ENCODE measurements around the gene ANKRD6. TPM values are rescaled to one million over a fixed set of nuclear protein-coding genes. Genes with fewer than 3 reads are reported as not detected.
A peak's percentile ranks its signal among the peaks of the same experiment; 100 is the strongest.

Gene ANKRD6
- total RNA-seq, 1 donor from 2014 or later, result 10.0 TPM

DNA sequence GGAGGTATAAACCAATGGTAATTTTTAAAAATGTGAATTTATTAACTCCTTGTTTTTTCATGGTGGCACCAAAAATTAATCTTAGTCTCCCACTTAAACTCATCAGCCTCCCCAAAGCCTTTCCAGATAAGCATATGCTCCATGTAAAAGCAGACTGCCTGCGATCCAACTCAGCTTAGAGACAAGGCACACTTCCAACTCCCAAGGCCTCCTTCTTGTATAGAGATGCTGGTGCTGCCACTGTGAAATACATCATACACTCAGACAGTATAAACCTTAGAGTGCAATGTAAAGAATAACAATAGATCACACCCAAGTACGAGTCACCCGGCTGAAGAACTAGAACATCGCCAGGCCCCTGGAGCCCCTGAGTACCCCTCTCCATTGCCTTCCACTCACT is 2.0 kb downstream of the ANKRD6 start:
- TF ChIP-seq CTCF (IDR thresholded peaks at IDR 0.05; ENCODE audit: insufficient read depth, low read length, poor library complexity, severe bottlenecking), result no peak
- Histone ChIP-seq H3K4me3 (ENCODE audit: low read depth, low read length) (no peak overlapping the region), H3K36me3 (ENCODE audit: control insufficient read depth, insufficient read depth, low read length) (no peaks in the 10 kb centered on the region), H3K27me3 (ENCODE audit: control insufficient read depth, insufficient read depth, low read length) (no peaks in the 10 kb centered on the region)
- no peak for DNase-seq (ENCODE audit: low read depth)

GRCh38 chr6:89436226-89436625 is 3.3 kb downstream of the ANKRD6 start:
- H3K4me3 ChIP-seq (ENCODE audit: low read depth, low read length), result no peak overlapping the region
- no peaks in the 10 kb centered on the region for H3K36me3 ChIP-seq (ENCODE audit: control insufficient read depth, insufficient read depth, low read length)
- no peaks in the 10 kb centered on the region for H3K27me3 ChIP-seq (ENCODE audit: control insufficient read depth, insufficient read depth, low read length)
- TF ChIP-seq CTCF (IDR thresholded peaks at IDR 0.05; ENCODE audit: insufficient read depth, low read length, poor library complexity, severe bottlenecking), result no peak
- DNase-seq (ENCODE audit: low read depth), result no peak

- H3K27me3 ChIP-seq (ENCODE audit: control insufficient read depth, insufficient read depth, low read length), result no peaks in the 10 kb centered on the region
- H3K36me3 ChIP-seq (ENCODE audit: control insufficient read depth, insufficient read depth, low read length), result no peaks in the 10 kb centered on the region
- H3K4me3 ChIP-seq (ENCODE audit: low read depth, low read length), result no peak overlapping the region
- DNase-seq (ENCODE audit: low read depth), result no peak
- TF ChIP-seq CTCF (IDR thresholded peaks at IDR 0.05; ENCODE audit: insufficient read depth, low read length, poor library complexity, severe bottlenecking), result no peak
Observed at GRCh38 chr6:89438248-89438647, 5.3 kb downstream of the ANKRD6 start.

- no peak for DNase-seq (ENCODE audit: low read depth)
- no peak overlapping the region for H3K4me3 ChIP-seq (ENCODE audit: low read depth, low read length)
- no peak for TF ChIP-seq CTCF (IDR thresholded peaks at IDR 0.05; ENCODE audit: insufficient read depth, low read length, poor library complexity, severe bottlenecking)
- no peaks in the 10 kb centered on the region for H3K27me3 ChIP-seq (ENCODE audit: control insufficient read depth, insufficient read depth, low read length)
- H3K36me3 ChIP-seq (ENCODE audit: control insufficient read depth, insufficient read depth, low read length), result no peaks in the 10 kb centered on the region
Observed at GRCh38 chr6:89439014-89439413, 6.1 kb downstream of the ANKRD6 start.

DNA sequence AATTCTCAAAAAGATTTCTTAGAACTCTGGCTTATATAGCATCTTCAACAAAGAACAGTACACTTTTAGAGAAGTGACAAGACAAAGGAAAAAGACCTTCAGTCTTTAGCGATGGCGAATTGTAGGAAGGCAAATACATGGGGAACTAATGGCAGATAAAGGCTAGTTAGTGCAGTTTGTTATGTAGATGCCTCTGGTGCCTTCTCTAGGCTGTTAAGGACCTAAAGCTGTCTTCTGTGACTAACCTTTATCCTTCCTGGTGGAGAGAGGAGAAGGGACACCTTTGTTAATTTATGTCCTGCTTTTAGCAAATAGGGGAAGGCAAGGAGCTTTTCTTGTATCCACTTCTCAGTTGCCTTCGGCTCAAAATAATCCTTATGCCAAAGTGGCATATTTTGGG is 7.2 kb downstream of the ANKRD6 start:
- TF ChIP-seq CTCF (IDR thresholded peaks at IDR 0.05; ENCODE audit: insufficient read depth, low read length, poor library complexity, severe bottlenecking), result no peak
- DNase-seq (ENCODE audit: low read depth), result no peak
- Histone ChIP-seq H3K36me3 (ENCODE audit: control insufficient read depth, insufficient read depth, low read length) (no peaks in the 10 kb centered on the region), H3K27me3 (ENCODE audit: control insufficient read depth, insufficient read depth, low read length) (no peaks in the 10 kb centered on the region), H3K4me3 (ENCODE audit: low read depth, low read length) (no peak overlapping the region)

GRCh38 chr6:89443658-89444057 is 10.7 kb downstream of the ANKRD6 start:
- no peak overlapping the region for H3K4me3 ChIP-seq (ENCODE audit: low read depth, low read length)
- H3K27me3 ChIP-seq (ENCODE audit: control insufficient read depth, insufficient read depth, low read length), result no peaks in the 10 kb centered on the region
- H3K36me3 ChIP-seq (ENCODE audit: control insufficient read depth, insufficient read depth, low read length), result no peaks in the 10 kb centered on the region
- DNase-seq (ENCODE audit: low read depth), result peak; percentile 28
- TF ChIP-seq CTCF (IDR thresholded peaks at IDR 0.05; ENCODE audit: insufficient read depth, low read length, poor library complexity, severe bottlenecking), result no peak

Measured in kidney epithelial cell (primary cell).